Liver (tissue), 9 donors: Measurements from ENCODE around the gene TMEM97. TPM values are rescaled to one million over a fixed set of nuclear protein-coding genes. Genes with fewer than 3 reads are reported as not detected.

Experiments used
- DNase-seq: peaks from one replicate; pipeline ENCODE4 v3.0.0-alpha.2; 2017; ENCODE audit warnings: low spot score
- H3K27ac ChIP-seq, 2 donors: one replicate each; pipeline ENCODE4 v1.7.0; 2013; ENCODE audit warnings: inconsistent platforms in 2 of 2, low read length in 2 of 2, control low read depth in 1 of 2, low read depth in 1 of 2, mild to moderate bottlenecking in 1 of 2
- H3K27me3 ChIP-seq, 4 donors: one replicate each; pipeline versions ENCODE4 v1.6.1 to v1.7.0; 2013; ENCODE audit warnings: low read length in 3 of 4, inconsistent platforms in 1 of 4, mild to moderate bottlenecking in 1 of 4, moderate library complexity in 1 of 4; ENCODE audit not compliant: control insufficient read depth in 4 of 4, insufficient read depth in 4 of 4
- H3K36me3 ChIP-seq, 4 donors: one replicate each; pipeline versions ENCODE4 v1.6.1 to v1.7.0; 2013; ENCODE audit warnings: low read length in 3 of 4, mild to moderate bottlenecking in 3 of 4, low read depth in 1 of 4, moderate library complexity in 1 of 4; ENCODE audit not compliant: control insufficient read depth in 4 of 4, insufficient read depth in 3 of 4
- H3K4me1 ChIP-seq, 4 donors: one replicate each; pipeline versions ENCODE4 v1.6.1 to v1.7.0; 2013; ENCODE audit warnings: low read length in 3 of 4, mild to moderate bottlenecking in 3 of 4, moderate library complexity in 1 of 4; ENCODE audit not compliant: control insufficient read depth in 4 of 4, insufficient read depth in 4 of 4
- H3K4me3 ChIP-seq, 3 donors: one replicate each; pipeline versions ENCODE4 v1.6.1 to v1.7.0; 2013; ENCODE audit warnings: low read length in 3 of 3, control low read depth in 1 of 3, low read depth in 1 of 3, mild to moderate bottlenecking in 1 of 3
- H3K9ac ChIP-seq, 2 donors: one replicate each; pipeline ENCODE4 v1.7.0; 2013; ENCODE audit warnings: low read length in 2 of 2, mild to moderate bottlenecking in 2 of 2, moderate library complexity in 2 of 2, control low read depth in 1 of 2, low read depth in 1 of 2
- H3K9me3 ChIP-seq, 4 donors: one replicate each; pipeline versions ENCODE4 v1.6.1 to v1.7.0; 2013; ENCODE audit warnings: low read length in 3 of 4; ENCODE audit not compliant: control insufficient read depth in 4 of 4
- EGR1 ChIP-seq, 2 donors: IDR thresholded peaks; 2 replicates each; pipeline ENCODE4 v1.6.1; 2016 to 2018; ENCODE audit warnings: antibody characterized with exemption in 2 of 2, low read depth in 2 of 2
- FOXA1 ChIP-seq: IDR thresholded peaks from 2 replicates; pipeline ENCODE4 v1.6.1; 2016; ENCODE audit warnings: antibody characterized with exemption
- FOXA2 ChIP-seq: IDR thresholded peaks from 2 replicates; pipeline ENCODE4 v1.6.1; 2016; ENCODE audit warnings: antibody characterized with exemption
- GABPA ChIP-seq, 2 donors: IDR thresholded peaks in 1 of 2; conservative IDR thresholded peaks in 1 of 2; 2 replicates each; pipeline ENCODE4 v1.6.1; 2016; ENCODE audit warnings: antibody characterized with exemption in 2 of 2, mild to moderate bottlenecking in 1 of 2, moderate library complexity in 1 of 2
- HNF4A ChIP-seq, 2 donors: conservative IDR thresholded peaks; 2 replicates each; pipeline ENCODE4 v1.6.1; 2016; ENCODE audit warnings: antibody characterized with exemption in 2 of 2, mild to moderate bottlenecking in 2 of 2
- HNF4G ChIP-seq: IDR thresholded peaks from 2 replicates; pipeline ENCODE4 v1.6.1; 2016; ENCODE audit warnings: antibody characterized with exemption
- JUND ChIP-seq, 2 donors: IDR thresholded peaks; 2 replicates each; pipeline ENCODE4 v1.6.1; 2016; ENCODE audit warnings: antibody characterized with exemption in 2 of 2
- NR2F2 ChIP-seq: IDR thresholded peaks from 2 replicates; pipeline ENCODE4 v1.6.1; 2016; ENCODE audit warnings: antibody characterized with exemption
- RAD21 ChIP-seq, 2 donors: IDR thresholded peaks; 2 replicates each; pipeline ENCODE4 v1.6.1; 2016; ENCODE audit warnings: antibody characterized with exemption in 2 of 2, mild to moderate bottlenecking in 2 of 2
- RXRA ChIP-seq, 2 donors: IDR thresholded peaks; 2 replicates each; pipeline ENCODE4 v1.6.1; 2017 to 2018; ENCODE audit warnings: antibody characterized with exemption in 2 of 2, mild to moderate bottlenecking in 1 of 2
- SP1 ChIP-seq: IDR thresholded peaks from 2 replicates; pipeline ENCODE4 v1.6.1; 2018; ENCODE audit warnings: antibody characterized with exemption, mild to moderate bottlenecking
- TAF1 ChIP-seq: conservative IDR thresholded peaks from 2 replicates; pipeline ENCODE4 v1.6.1; 2016; ENCODE audit warnings: antibody characterized with exemption, mild to moderate bottlenecking
- YY1 ChIP-seq: IDR thresholded peaks from 2 replicates; pipeline ENCODE4 v1.6.1; 2016; ENCODE audit warnings: antibody characterized with exemption, mild to moderate bottlenecking
- WGBS: extraction: QIAGEN DNeasy Blood & Tissue Kit; methylation state at CpG from one replicate; pipeline ENCODE4 v1.1.7; 2013; 5-methylcytosine and 5-hydroxymethylcytosine counted together
- polyA plus RNA-seq, 2 donors: library from polyadenylated mRNA; stranded (reverse) in 1 of 2; unstranded in 1 of 2; fragments of 200-250 nt in 1 of 2; fragments of >200 nt in 1 of 2; fragmentation: Nextera tagmentation in 1 of 2; extraction: Ambion mirVana in 1 of 2; gene quantifications; one replicate each; pipeline versions ENCODE4 v1.2.1 to v1.2.3, GENCODE V29; 2013 to 2015
- total RNA-seq, 2 donors: library from RNA; depleted of rRNA; stranded (reverse); fragments of >200 nt; gene quantifications; one replicate each; pipeline ENCODE4 v1.2.3, GENCODE V29; 2014
- TF ChIP-seq, protein P1 (sequence below): IDR thresholded peaks from 2 replicates; pipeline ENCODE4 v1.6.1; 2016; ENCODE audit warnings: antibody characterized with exemption
- TF ChIP-seq, protein P2 (sequence below): IDR thresholded peaks from 2 replicates; pipeline ENCODE4 v1.6.1; 2016; ENCODE audit warnings: antibody characterized with exemption, mild to moderate bottlenecking
- TF ChIP-seq, protein P3 (sequence below): IDR thresholded peaks from 2 replicates; pipeline ENCODE4 v1.6.1; 2016; ENCODE audit warnings: antibody characterized with exemption
- TF ChIP-seq, protein P4 (sequence below): IDR thresholded peaks from 2 replicates; pipeline ENCODE4 v1.6.1; 2016; ENCODE audit warnings: antibody characterized with exemption
- TF ChIP-seq, protein P5 (sequence below): fragments of 150-350 bp; IDR thresholded peaks from 2 replicates; pipeline ENCODE4 v1.5.1; 2017; ENCODE audit warnings: improper control_type of control experiment, low read depth, low read length; ENCODE audit not compliant: missing input control
- donor health status: healthy.
- donor health status: healthy.
- donor health status: healthy.
- donor health status: healthy.
- donor health status: healthy.

TMEM97 gene
- total and polyA plus RNA-seq, 4 donors = 29.5 to 90.2 (median 63.5) TPM

DNA sequence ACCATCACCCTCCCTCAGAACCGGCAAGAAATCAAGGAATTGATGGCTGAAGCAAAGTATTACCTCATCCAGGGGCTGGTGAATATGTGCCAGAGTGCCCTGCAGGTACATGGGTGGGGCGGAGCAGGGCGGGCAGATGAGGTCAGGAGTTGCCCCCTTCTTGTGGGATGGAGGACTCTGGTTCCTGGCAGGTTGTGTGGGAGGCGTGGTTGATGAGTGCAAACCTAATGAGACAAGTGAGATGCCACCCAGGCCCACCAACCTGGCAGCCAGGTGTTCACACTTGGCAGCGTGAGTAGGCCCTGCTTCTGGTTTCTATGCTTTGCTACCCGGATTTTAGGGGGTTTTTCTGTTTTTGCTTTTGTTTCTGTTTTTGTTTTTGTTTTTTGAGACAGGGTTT lies 21.4 kb downstream of the TMEM97 start (continued):
- TF ChIP-seq, protein P1, sequence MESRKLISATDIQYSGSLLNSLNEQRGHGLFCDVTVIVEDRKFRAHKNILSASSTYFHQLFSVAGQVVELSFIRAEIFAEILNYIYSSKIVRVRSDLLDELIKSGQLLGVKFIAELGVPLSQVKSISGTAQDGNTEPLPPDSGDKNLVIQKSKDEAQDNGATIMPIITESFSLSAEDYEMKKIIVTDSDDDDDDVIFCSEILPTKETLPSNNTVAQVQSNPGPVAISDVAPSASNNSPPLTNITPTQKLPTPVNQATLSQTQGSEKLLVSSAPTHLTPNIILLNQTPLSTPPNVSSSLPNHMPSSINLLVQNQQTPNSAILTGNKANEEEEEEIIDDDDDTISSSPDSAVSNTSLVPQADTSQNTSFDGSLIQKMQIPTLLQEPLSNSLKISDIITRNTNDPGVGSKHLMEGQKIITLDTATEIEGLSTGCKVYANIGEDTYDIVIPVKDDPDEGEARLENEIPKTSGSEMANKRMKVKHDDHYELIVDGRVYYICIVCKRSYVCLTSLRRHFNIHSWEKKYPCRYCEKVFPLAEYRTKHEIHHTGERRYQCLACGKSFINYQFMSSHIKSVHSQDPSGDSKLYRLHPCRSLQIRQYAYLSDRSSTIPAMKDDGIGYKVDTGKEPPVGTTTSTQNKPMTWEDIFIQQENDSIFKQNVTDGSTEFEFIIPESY = no peak
- TF ChIP-seq HNF4G (no peak), SP1 (no peak), RAD21 (IDR thresholded peaks at IDR 0.05) (no peak)
- TF ChIP-seq, protein P2, sequence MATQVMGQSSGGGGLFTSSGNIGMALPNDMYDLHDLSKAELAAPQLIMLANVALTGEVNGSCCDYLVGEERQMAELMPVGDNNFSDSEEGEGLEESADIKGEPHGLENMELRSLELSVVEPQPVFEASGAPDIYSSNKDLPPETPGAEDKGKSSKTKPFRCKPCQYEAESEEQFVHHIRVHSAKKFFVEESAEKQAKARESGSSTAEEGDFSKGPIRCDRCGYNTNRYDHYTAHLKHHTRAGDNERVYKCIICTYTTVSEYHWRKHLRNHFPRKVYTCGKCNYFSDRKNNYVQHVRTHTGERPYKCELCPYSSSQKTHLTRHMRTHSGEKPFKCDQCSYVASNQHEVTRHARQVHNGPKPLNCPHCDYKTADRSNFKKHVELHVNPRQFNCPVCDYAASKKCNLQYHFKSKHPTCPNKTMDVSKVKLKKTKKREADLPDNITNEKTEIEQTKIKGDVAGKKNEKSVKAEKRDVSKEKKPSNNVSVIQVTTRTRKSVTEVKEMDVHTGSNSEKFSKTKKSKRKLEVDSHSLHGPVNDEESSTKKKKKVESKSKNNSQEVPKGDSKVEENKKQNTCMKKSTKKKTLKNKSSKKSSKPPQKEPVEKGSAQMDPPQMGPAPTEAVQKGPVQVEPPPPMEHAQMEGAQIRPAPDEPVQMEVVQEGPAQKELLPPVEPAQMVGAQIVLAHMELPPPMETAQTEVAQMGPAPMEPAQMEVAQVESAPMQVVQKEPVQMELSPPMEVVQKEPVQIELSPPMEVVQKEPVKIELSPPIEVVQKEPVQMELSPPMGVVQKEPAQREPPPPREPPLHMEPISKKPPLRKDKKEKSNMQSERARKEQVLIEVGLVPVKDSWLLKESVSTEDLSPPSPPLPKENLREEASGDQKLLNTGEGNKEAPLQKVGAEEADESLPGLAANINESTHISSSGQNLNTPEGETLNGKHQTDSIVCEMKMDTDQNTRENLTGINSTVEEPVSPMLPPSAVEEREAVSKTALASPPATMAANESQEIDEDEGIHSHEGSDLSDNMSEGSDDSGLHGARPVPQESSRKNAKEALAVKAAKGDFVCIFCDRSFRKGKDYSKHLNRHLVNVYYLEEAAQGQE = no peak

DNA sequence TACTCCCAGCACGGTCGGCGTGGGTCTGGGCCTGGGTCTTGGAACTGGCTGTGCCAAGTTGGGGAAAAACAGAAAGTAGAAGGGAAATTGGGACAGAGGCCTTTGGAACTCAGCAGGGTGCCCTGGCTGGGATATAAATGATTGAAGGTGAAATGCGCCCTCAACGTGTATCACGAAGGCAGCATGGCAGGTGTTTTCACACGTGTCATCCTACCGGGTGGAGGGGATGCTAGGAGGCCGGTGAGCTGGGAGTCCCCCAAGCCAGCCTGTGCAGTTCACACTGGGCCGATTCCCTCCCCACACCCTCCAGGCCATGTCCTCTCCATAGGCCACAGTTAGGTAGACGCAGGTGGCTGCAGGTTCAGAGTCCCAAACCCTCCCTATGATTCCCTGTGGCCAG lies 22.5 kb downstream of the TMEM97 start:
- DNase-seq = no peak
- Histone ChIP-seq H3K4me3 (no peak overlapping the region), H3K36me3 (peaks cover 11 to 54% (median 36%) of the 10 kb centered on the region in 4 donors), H3K9me3 (no peaks in the 10 kb centered on the region), H3K9ac (no peak overlapping the region), H3K4me1 (peaks cover 17 to 59% (median 48%) of the 10 kb centered on the region in 4 donors), H3K27ac (no peak overlapping the region), H3K27me3 (no peaks in the 10 kb centered on the region)
- 97% methylated on average over 11 of the region's 11 CpGs for WGBS
- TF ChIP-seq, protein P2 = no peak
- no peak for TF ChIP-seq HNF4A (conservative IDR thresholded peaks at IDR 0.05)
- no peak for TF ChIP-seq RXRA (IDR thresholded peaks at IDR 0.05)
- TF ChIP-seq RAD21 (IDR thresholded peaks at IDR 0.05) = no peak
- no peak for TF ChIP-seq GABPA (IDR thresholded peaks at IDR 0.05 in 1 of 2, conservative IDR thresholded peaks at IDR 0.05 in 1 of 2)
- TF ChIP-seq YY1 = no peak
- TF ChIP-seq FOXA1 = no peak
- TF ChIP-seq JUND (IDR thresholded peaks at IDR 0.05) = no peak
- no peak for TF ChIP-seq SP1
- no peak for TF ChIP-seq EGR1 (IDR thresholded peaks at IDR 0.05; ENCODE audit: low read depth in 2 of 2)
- TF ChIP-seq, protein P3, sequence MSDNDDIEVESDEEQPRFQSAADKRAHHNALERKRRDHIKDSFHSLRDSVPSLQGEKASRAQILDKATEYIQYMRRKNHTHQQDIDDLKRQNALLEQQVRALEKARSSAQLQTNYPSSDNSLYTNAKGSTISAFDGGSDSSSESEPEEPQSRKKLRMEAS = no peak
- TF ChIP-seq TAF1 = no peak
- no peak for TF ChIP-seq NR2F2
- TF ChIP-seq FOXA2 = no peak
- TF ChIP-seq, protein P1 = no peak
- TF ChIP-seq, protein P4, sequence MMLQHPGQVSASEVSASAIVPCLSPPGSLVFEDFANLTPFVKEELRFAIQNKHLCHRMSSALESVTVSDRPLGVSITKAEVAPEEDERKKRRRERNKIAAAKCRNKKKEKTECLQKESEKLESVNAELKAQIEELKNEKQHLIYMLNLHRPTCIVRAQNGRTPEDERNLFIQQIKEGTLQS = no peak
- TF ChIP-seq, protein P5, sequence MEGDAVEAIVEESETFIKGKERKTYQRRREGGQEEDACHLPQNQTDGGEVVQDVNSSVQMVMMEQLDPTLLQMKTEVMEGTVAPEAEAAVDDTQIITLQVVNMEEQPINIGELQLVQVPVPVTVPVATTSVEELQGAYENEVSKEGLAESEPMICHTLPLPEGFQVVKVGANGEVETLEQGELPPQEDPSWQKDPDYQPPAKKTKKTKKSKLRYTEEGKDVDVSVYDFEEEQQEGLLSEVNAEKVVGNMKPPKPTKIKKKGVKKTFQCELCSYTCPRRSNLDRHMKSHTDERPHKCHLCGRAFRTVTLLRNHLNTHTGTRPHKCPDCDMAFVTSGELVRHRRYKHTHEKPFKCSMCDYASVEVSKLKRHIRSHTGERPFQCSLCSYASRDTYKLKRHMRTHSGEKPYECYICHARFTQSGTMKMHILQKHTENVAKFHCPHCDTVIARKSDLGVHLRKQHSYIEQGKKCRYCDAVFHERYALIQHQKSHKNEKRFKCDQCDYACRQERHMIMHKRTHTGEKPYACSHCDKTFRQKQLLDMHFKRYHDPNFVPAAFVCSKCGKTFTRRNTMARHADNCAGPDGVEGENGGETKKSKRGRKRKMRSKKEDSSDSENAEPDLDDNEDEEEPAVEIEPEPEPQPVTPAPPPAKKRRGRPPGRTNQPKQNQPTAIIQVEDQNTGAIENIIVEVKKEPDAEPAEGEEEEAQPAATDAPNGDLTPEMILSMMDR = no peak
- no peak for TF ChIP-seq HNF4G
